ENCODE measurements around the gene PPIH. TPM values are rescaled to one million over a fixed set of nuclear protein-coding genes. Genes with fewer than 3 reads are reported as not detected.

The PPIH gene
- total RNA-seq, 1 donor from 2014 or later = 22.6 TPM

- peaks cover 14% of the 10 kb centered on the region for H3K4me1 Mint-ChIP-seq (ENCODE audit: low read depth, unreplicated experiment)
- H3K36me3 Mint-ChIP-seq (ENCODE audit: unreplicated experiment) = peaks cover 5% of the 10 kb centered on the region
- TF ChIP-seq CTCF (IDR thresholded peaks at IDR 0.05; ENCODE audit: partially characterized antibody, unreplicated experiment) = no peak
- no peak for DNase-seq
- no peaks in the 10 kb centered on the region for H3K9me3 Mint-ChIP-seq (ENCODE audit: unreplicated experiment)
- H3K27ac Mint-ChIP-seq (ENCODE audit: unreplicated experiment) = no peak overlapping the region
- H3K27me3 Mint-ChIP-seq (ENCODE audit: unreplicated experiment) = peaks cover 3% of the 10 kb centered on the region
- no peak overlapping the region for H3K4me3 Mint-ChIP-seq (ENCODE audit: unreplicated experiment)
These were observed 18.4 kb downstream of the PPIH start for GRCh38 chr1:42676534-42677087.

DNA sequence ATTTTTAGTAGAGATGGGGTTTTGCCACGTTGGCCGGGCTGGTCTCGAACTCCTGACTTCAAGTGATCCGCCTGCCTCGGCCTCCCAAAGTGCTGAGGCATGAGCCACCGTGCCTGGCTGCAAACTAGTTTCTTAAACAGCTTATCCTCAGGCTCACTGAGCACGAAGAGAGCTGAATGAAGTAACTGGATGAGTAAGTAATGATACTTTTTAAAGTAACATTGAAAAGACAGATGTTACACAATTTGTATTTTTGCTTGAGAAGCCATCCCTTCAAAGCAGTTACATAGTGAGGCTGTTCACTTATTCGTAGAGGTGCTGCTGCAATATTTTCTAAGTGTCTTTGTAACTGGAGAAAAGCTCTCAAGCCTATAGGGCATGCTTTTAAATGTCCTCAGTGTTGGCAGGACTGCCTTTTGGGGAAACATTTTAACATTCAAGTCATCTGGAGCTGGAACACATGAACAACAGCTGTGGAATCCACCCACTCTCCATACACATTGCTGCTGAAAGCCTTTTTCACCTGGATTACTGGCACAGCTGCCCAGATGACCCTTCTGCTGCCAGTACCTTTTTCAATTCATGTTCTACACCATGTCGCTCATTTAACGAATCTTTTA is 21.3 kb downstream of the PPIH start:
- no peak for TF ChIP-seq CTCF (IDR thresholded peaks at IDR 0.05; ENCODE audit: partially characterized antibody, unreplicated experiment)
- H3K4me1 Mint-ChIP-seq (ENCODE audit: low read depth, unreplicated experiment) = peaks cover 22% of the 10 kb centered on the region
- H3K36me3 Mint-ChIP-seq (ENCODE audit: unreplicated experiment) = no peaks in the 10 kb centered on the region
- H3K4me3 Mint-ChIP-seq (ENCODE audit: unreplicated experiment) = peak overlapping the region; percentile 94
- H3K27me3 Mint-ChIP-seq (ENCODE audit: unreplicated experiment) = peaks cover 10% of the 10 kb centered on the region
- H3K27ac Mint-ChIP-seq (ENCODE audit: unreplicated experiment) = peak overlapping the region; percentile 34
- DNase-seq = no peak
- peaks cover 10% of the 10 kb centered on the region for H3K9me3 Mint-ChIP-seq (ENCODE audit: unreplicated experiment)

GRCh38 chr1:42680055-42680454 is 21.8 kb downstream of the PPIH start:
- Mint-ChIP-seq H3K36me3 (ENCODE audit: unreplicated experiment) (no peaks in the 10 kb centered on the region), H3K27me3 (ENCODE audit: unreplicated experiment) (peaks cover 10% of the 10 kb centered on the region), H3K4me1 (ENCODE audit: low read depth, unreplicated experiment) (peaks cover 27% of the 10 kb centered on the region), H3K27ac (ENCODE audit: unreplicated experiment) (peak overlapping the region; percentile 34), H3K4me3 (ENCODE audit: unreplicated experiment) (peak overlapping the region; percentile 94), H3K9me3 (ENCODE audit: unreplicated experiment) (peaks cover 10% of the 10 kb centered on the region)
- DNase-seq = no peak
- no peak for TF ChIP-seq CTCF (IDR thresholded peaks at IDR 0.05; ENCODE audit: partially characterized antibody, unreplicated experiment)

DNA sequence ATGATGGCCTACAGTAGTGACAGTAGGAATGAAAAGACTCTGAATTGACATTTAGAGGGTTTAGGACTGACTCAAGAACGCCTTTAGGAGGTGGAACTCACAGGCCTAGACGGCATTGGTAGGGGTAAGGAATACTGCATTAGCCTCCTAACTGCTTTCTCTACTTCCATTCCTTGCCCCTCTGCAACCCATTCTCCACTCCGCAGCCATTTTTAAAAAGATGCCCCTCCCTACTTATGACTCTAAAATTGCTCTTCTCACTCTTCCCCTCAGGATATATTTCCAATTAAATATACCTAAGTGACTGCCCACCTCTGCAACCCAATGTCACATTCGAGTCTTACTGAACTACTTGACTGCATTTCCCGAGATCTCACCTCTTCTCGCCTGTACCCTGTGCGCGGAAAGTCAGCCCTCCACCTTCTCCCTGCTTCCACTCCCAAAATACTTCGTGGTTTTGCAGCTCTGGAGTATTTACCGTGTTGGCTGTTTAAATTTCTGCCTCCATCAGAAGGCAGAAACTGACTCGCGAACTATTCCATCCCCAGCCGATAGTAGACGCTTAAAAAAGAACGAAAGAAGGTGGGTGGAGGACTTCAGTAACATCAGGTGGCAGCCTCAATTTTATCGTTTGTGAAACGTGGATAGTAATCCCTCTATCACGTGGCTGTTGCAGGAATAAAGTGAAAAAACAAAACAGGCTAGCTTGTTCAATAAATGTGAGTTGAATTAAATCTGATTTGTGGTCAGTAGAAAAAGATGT is 22.9 kb downstream of the PPIH start:
- H3K4me1 Mint-ChIP-seq (ENCODE audit: low read depth, unreplicated experiment) = peaks cover 35% of the 10 kb centered on the region
- peaks cover 10% of the 10 kb centered on the region for H3K9me3 Mint-ChIP-seq (ENCODE audit: unreplicated experiment)
- H3K27ac Mint-ChIP-seq (ENCODE audit: unreplicated experiment) = peak overlapping the region; percentile 95
- peaks cover 10% of the 10 kb centered on the region for H3K27me3 Mint-ChIP-seq (ENCODE audit: unreplicated experiment)
- peak overlapping the region; percentile 94 for H3K4me3 Mint-ChIP-seq (ENCODE audit: unreplicated experiment)
- DNase-seq = no peak
- TF ChIP-seq CTCF (IDR thresholded peaks at IDR 0.05; ENCODE audit: partially characterized antibody, unreplicated experiment) = no peak
- H3K36me3 Mint-ChIP-seq (ENCODE audit: unreplicated experiment) = no peaks in the 10 kb centered on the region
